Smooth muscle cell (in vitro differentiated cells): ENCODE results near the gene GTF2H4. TPM values are rescaled to one million over a fixed set of nuclear protein-coding genes. Genes with fewer than 3 reads are reported as not detected.
"Not testable (repeated sequence)": the region's sequence is repeated elsewhere in the genome, so short reads cannot be mapped to it uniquely, and the experiment has no call there.

Experiments
- DNase-seq: peaks from one replicate; lab custom pipeline; 2025; ENCODE audit not compliant: unreplicated experiment; lab: John Stamatoyannopoulos, UW
- H2AFZ ChIP-seq: fragments of 200-600 bp; sonication (generic); 2 replicates; pipeline ENCODE4 v1.6.0; 2016; ENCODE audit warnings: antibody characterized with exemption, low read depth, mild to moderate bottlenecking
- H3F3A ChIP-seq: fragments of 200-600 bp; sonication (generic); 2 replicates; pipeline ENCODE4 v1.6.0; 2017; ENCODE audit warnings: antibody characterized with exemption, low read depth
- H3K27ac ChIP-seq: fragments of 200-600 bp; sonication (generic); 2 replicates; pipeline ENCODE4 v1.5.1; 2016; ENCODE audit warnings: low read depth, mild to moderate bottlenecking
- H3K27me3 ChIP-seq: fragments of 200-600 bp; sonication (generic); 2 replicates; pipeline ENCODE4 v1.6.1; 2016; ENCODE audit warnings: low read depth, mild to moderate bottlenecking
- H3K36me3 ChIP-seq: fragments of 200-600 bp; sonication (generic); 2 replicates; pipeline ENCODE4 v1.5.1; 2016; ENCODE audit warnings: low read depth
- H3K4me1 ChIP-seq: fragments of 200-600 bp; sonication (generic); 2 replicates; pipeline ENCODE4 v1.5.1; 2016; ENCODE audit warnings: low read depth
- H3K4me2 ChIP-seq: fragments of 200-600 bp; sonication (generic); 2 replicates; pipeline ENCODE4 v1.6.0; 2016; ENCODE audit warnings: mild to moderate bottlenecking
- H3K4me3 ChIP-seq: fragments of 200-600 bp; sonication (generic); 2 replicates; pipeline ENCODE4 v1.5.1; 2016; ENCODE audit warnings: mild to moderate bottlenecking
- H3K79me2 ChIP-seq: fragments of 200-600 bp; sonication (generic); 2 replicates; pipeline ENCODE4 v1.6.0; 2016; ENCODE audit warnings: low read depth, mild to moderate bottlenecking
- H3K9ac ChIP-seq: fragments of 200-600 bp; sonication (generic); 2 replicates; pipeline ENCODE4 v1.6.0; 2016; ENCODE audit warnings: low read depth
- H3K9me3 ChIP-seq: fragments of 200-600 bp; sonication (generic); replicated peaks from 2 replicates; pipeline ENCODE4 v1.5.1; 2016; ENCODE audit warnings: low read depth
- H4K20me1 ChIP-seq: fragments of 200-600 bp; sonication (generic); 2 replicates; pipeline ENCODE4 v1.6.0; 2016; ENCODE audit warnings: low read depth
- CTCF ChIP-seq: fragments of 200-600 bp; sonication (generic); IDR thresholded peaks from 2 replicates; pipeline ENCODE4 v1.5.1; 2017; ENCODE audit warnings: borderline replicate concordance, mild to moderate bottlenecking, antibody characterized with exemption; ENCODE audit not compliant: insufficient read depth, poor library complexity, severe bottlenecking
- WGBS: methylation state at CpG from one replicate; pipeline ENCODE4 v1.1.7; 2016; ENCODE audit warnings: low lambda C conversion rate; 5-methylcytosine and 5-hydroxymethylcytosine counted together
- polyA plus RNA-seq: library from polyadenylated mRNA; unstranded; fragments of >200 nt; fragmentation: Nextera tagmentation; extraction: Ambion mirVana; gene quantifications from 2 replicates; pipeline ENCODE4 v1.2.1, GENCODE V29; 2016
- total RNA-seq: library from RNA; depleted of rRNA; stranded (reverse); fragments of >200 nt; gene quantifications from 2 replicates; pipeline ENCODE4 v1.2.3, GENCODE V29; 2014

Gene GTF2H4
- total RNA-seq (15.6 and 24.8 TPM in 2 replicates), polyA plus RNA-seq (7.2 and 9.5 TPM in 2 replicates)

GRCh38 chr6:30907758-30908591, at the start of gene GTF2H4:
Gene GTF2H4 (plus strand): TSS chr6:30908207.
- peaks cover 12% of the 10 kb centered on the region for H3K79me2 ChIP-seq
- H4K20me1 ChIP-seq = no peaks in the 10 kb centered on the region
- peak within 1 kb of the TSS; percentile 100 for H3K4me3 ChIP-seq
- no peaks in the 10 kb centered on the region for H3K36me3 ChIP-seq
- peak; percentile 74 for DNase-seq
- H3K4me1 ChIP-seq = peaks cover 11% of the 10 kb centered on the region
- H3K27ac ChIP-seq = peak within 1 kb of the TSS; percentile 74
- no peaks in the 10 kb centered on the region for H3K9me3 ChIP-seq
- peak within 1 kb of the TSS; percentile 94 for H3K4me2 ChIP-seq
- peak within 1 kb of the TSS; percentile 82 for H3K9ac ChIP-seq
- WGBS = 1% methylated on average over 49 of the region's 49 CpGs
- peak within 1 kb of the TSS; percentile 97 for H2AFZ ChIP-seq
- H3F3A ChIP-seq = peaks cover 22% of the 10 kb centered on the region
- no peak for TF ChIP-seq CTCF
- H3K27me3 ChIP-seq = no peaks in the 10 kb centered on the region

GRCh38 chr6:30859726-30860125, 48.3 kb upstream of the GTF2H4 start:
- not testable (repeated sequence) for H3K27me3 ChIP-seq, H3K79me2 ChIP-seq, H3K4me1 ChIP-seq, H3K9ac ChIP-seq, H3K9me3 ChIP-seq, H3F3A ChIP-seq, H3K4me3 ChIP-seq, H3K36me3 ChIP-seq, H4K20me1 ChIP-seq, H3K4me2 ChIP-seq, DNase-seq, H3K27ac ChIP-seq, H2AFZ ChIP-seq
- 100% methylated on average over 4 of the region's 4 CpGs for WGBS

- Histone ChIP-seq H3K4me3 (no peak overlapping the region), H3K27me3 (no peaks in the 10 kb centered on the region), H3K9me3 (no peaks in the 10 kb centered on the region), H3K36me3 (no peaks in the 10 kb centered on the region), H3F3A (no peaks in the 10 kb centered on the region), H3K79me2 (no peaks in the 10 kb centered on the region), H2AFZ (no peak overlapping the region), H4K20me1 (no peaks in the 10 kb centered on the region), H3K4me1 (no peaks in the 10 kb centered on the region), H3K27ac (no peak overlapping the region), H3K4me2 (no peak overlapping the region), H3K9ac (no peak overlapping the region)
- 84% methylated on average over 3 of the region's 3 CpGs for WGBS
- TF ChIP-seq CTCF = no peak
- DNase-seq = no peak
These were observed 46.6 kb upstream of the GTF2H4 start for GRCh38 chr6:30861257-30862048.

- H2AFZ ChIP-seq = no peak overlapping the region
- H3K27ac ChIP-seq = no peak overlapping the region
- WGBS = 86% methylated on average over 10 of the region's 10 CpGs
- H3K36me3 ChIP-seq = no peaks in the 10 kb centered on the region
- no peak overlapping the region for H3K4me2 ChIP-seq
- H3F3A ChIP-seq = no peaks in the 10 kb centered on the region
- no peaks in the 10 kb centered on the region for H4K20me1 ChIP-seq
- TF ChIP-seq CTCF = no peak
- no peak overlapping the region for H3K4me3 ChIP-seq
- H3K4me1 ChIP-seq = no peaks in the 10 kb centered on the region
- H3K9me3 ChIP-seq = no peaks in the 10 kb centered on the region
- no peaks in the 10 kb centered on the region for H3K27me3 ChIP-seq
- H3K79me2 ChIP-seq = no peaks in the 10 kb centered on the region
- H3K9ac ChIP-seq = no peak overlapping the region
- no peak for DNase-seq
These were observed 45.7 kb upstream of the GTF2H4 start for GRCh38 chr6:30862156-30862875.
